NT2/D1 (cell line): Measurements from ENCODE around the gene DPEP2.

Experiments used
- DNase-seq: peaks from one replicate; pipeline ENCODE4 v3.0.0-alpha.2; 2011; ENCODE audit warnings: low read depth, low spot score
- H3K27me3 ChIP-seq: 2 replicates; pipeline ENCODE4 v1.6.0; 2011; ENCODE audit warnings: mild to moderate bottlenecking; ENCODE audit not compliant: insufficient read length, insufficient read depth
- H3K36me3 ChIP-seq: 2 replicates; pipeline ENCODE4 v1.6.1; 2011; ENCODE audit warnings: mild to moderate bottlenecking, low read length, mixed read lengths; ENCODE audit not compliant: insufficient read depth, insufficient read length
- H3K4me1 ChIP-seq: 2 replicates; pipeline ENCODE4 v1.5.1; 2011; ENCODE audit not compliant: insufficient read depth, insufficient read length
- H3K4me3 ChIP-seq: 2 replicates; pipeline ENCODE4 v1.5.1; 2011; ENCODE audit warnings: low read depth; ENCODE audit not compliant: insufficient read length
- H3K9ac ChIP-seq: 2 replicates; pipeline ENCODE4 v1.6.0; 2011; ENCODE audit warnings: low read depth; ENCODE audit not compliant: insufficient read length
- H3K9me3 ChIP-seq: 2 replicates; pipeline ENCODE4 v1.5.1; 2011; ENCODE audit warnings: mild to moderate bottlenecking, low read length; ENCODE audit not compliant: insufficient read depth
- SUZ12 ChIP-seq: IDR thresholded peaks from 2 replicates; pipeline ENCODE4 v1.6.1; 2011; ENCODE audit not compliant: insufficient read length, insufficient read depth; ENCODE audit errors: extremely low read depth
- YY1 ChIP-seq: IDR thresholded peaks from 2 replicates; pipeline ENCODE4 v1.6.1; 2011; ENCODE audit not compliant: insufficient read length, insufficient read depth
- ZNF274 ChIP-seq: IDR thresholded peaks from 2 replicates; pipeline ENCODE4 v1.6.1; 2011; ENCODE audit warnings: mild to moderate bottlenecking, low read depth, low read length

DPEP2 gene

GRCh38 chr16:67993207-67994039, 5.9 kb downstream of the DPEP2 start:
- no peak for DNase-seq
- Histone ChIP-seq H3K4me1 (peaks cover 5% of the 10 kb centered on the region), H3K4me3 (no peak overlapping the region), H3K36me3 (no peaks in the 10 kb centered on the region), H3K27me3 (peaks cover 23% of the 10 kb centered on the region), H3K9me3 (peaks cover 4% of the 10 kb centered on the region; the same call in 1 of the 2 replicates), H3K9ac (peak overlapping the region; percentile 32)
- no peak for TF ChIP-seq SUZ12
- TF ChIP-seq ZNF274 = no peak
- no peak for TF ChIP-seq YY1

GRCh38 chr16:67992661-67993206, 6.5 kb downstream of the DPEP2 start:
- no peak overlapping the region for H3K4me3 ChIP-seq
- no peaks in the 10 kb centered on the region; the same call in 1 of the 2 replicates for H3K9me3 ChIP-seq
- no peak for DNase-seq
- H3K27me3 ChIP-seq = peaks cover 23% of the 10 kb centered on the region
- peaks cover 5% of the 10 kb centered on the region for H3K4me1 ChIP-seq
- H3K36me3 ChIP-seq = no peaks in the 10 kb centered on the region
- TF ChIP-seq ZNF274 (no peak), YY1 (no peak), SUZ12 (no peak)
- H3K9ac ChIP-seq = no peak overlapping the region

- Histone ChIP-seq H3K4me3 (no peak overlapping the region), H3K9ac (no peak overlapping the region), H3K36me3 (no peaks in the 10 kb centered on the region), H3K9me3 (no peaks in the 10 kb centered on the region), H3K4me1 (peaks cover 5% of the 10 kb centered on the region), H3K27me3 (peaks cover 23% of the 10 kb centered on the region)
- TF ChIP-seq ZNF274 (no peak), SUZ12 (no peak), YY1 (no peak)
- DNase-seq = no peak
Observed at GRCh38 chr16:67990018-67990386, 9.3 kb downstream of the DPEP2 start.

- Histone ChIP-seq H3K4me3 (no peak overlapping the region), H3K9ac (no peak overlapping the region), H3K27me3 (peaks cover 23% of the 10 kb centered on the region), H3K4me1 (peaks cover 8% of the 10 kb centered on the region), H3K9me3 (no peaks in the 10 kb centered on the region), H3K36me3 (no peaks in the 10 kb centered on the region)
- DNase-seq = no peak
- no peak for TF ChIP-seq SUZ12
Observed at GRCh38 chr16:67989322-67990017, 9.8 kb downstream of the DPEP2 start.

- H3K9ac ChIP-seq = no peak overlapping the region
- peaks cover 6% of the 10 kb centered on the region for H3K4me1 ChIP-seq
- H3K9me3 ChIP-seq = no peaks in the 10 kb centered on the region
- no peaks in the 10 kb centered on the region for H3K36me3 ChIP-seq
- H3K4me3 ChIP-seq = no peak overlapping the region
- H3K27me3 ChIP-seq = peaks cover 23% of the 10 kb centered on the region
- DNase-seq = no peak
- TF ChIP-seq SUZ12 (no peak), YY1 (no peak), ZNF274 (no peak)
Observed at GRCh38 chr16:67988675-67989074, 10.6 kb downstream of the DPEP2 start.

- no peak for DNase-seq
- no peak overlapping the region for H3K9ac ChIP-seq
Observed at GRCh38 chr16:67987460-67988160, 11.7 kb downstream of the DPEP2 start.

GRCh38 chr16:67986949-67987348, 12.3 kb downstream of the DPEP2 start:
- H3K4me3 ChIP-seq = no peak overlapping the region
- no peaks in the 10 kb centered on the region; the same call in 1 of the 2 replicates for H3K9me3 ChIP-seq
- H3K4me1 ChIP-seq = peaks cover 3% of the 10 kb centered on the region
- TF ChIP-seq ZNF274 (no peak), YY1 (no peak), SUZ12 (no peak)
- DNase-seq = no peak
- no peak overlapping the region for H3K9ac ChIP-seq
- no peaks in the 10 kb centered on the region for H3K36me3 ChIP-seq
- peaks cover 11% of the 10 kb centered on the region for H3K27me3 ChIP-seq

More at GRCh38 chr16:67987460-67988160, 11.7 kb downstream of the DPEP2 start:
- Histone ChIP-seq H3K27me3 (peaks cover 18% of the 10 kb centered on the region), H3K36me3 (no peaks in the 10 kb centered on the region), H3K9me3 (no peaks in the 10 kb centered on the region; the same call in 1 of the 2 replicates), H3K4me3 (no peak overlapping the region), H3K4me1 (peaks cover 3% of the 10 kb centered on the region)
- TF ChIP-seq ZNF274 = no peak
